Fibroblast of skin of scalp (primary cell): Measurements from ENCODE around the gene BPIFB3.

Experiments
- DNase-seq: peaks from one replicate; pipeline ENCODE4 v3.0.0-alpha.2; 2013

The BPIFB3 gene

GRCh38 chr20:33015700-33016580 is 37.8 kb upstream of the BPIFB3 start:
- no peak for DNase-seq

- DNase-seq = no peak
These were observed 37.1 kb upstream of the BPIFB3 start for GRCh38 chr20:33016581-33017109.

DNA sequence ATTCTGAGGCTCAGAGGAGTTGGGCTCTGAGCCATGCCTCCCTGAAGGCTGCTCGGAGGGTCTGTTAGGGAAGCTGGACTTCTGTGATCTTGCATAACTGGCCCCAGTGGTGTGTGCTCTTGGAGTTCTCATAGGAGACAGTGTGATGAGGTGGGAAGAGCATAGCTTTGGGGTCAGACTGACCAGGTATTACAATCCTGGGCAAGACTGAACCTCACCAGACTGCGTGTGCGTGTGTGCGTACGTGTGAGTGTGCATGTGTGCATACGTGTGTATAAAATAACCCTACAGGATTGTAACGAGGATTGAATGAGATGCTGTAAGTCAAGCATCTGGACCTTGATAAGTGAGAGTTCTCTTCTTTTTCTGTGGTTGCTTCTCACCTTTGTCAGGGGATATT is 36.2 kb upstream of the BPIFB3 start:
- DNase-seq = no peak

- DNase-seq = no peak
These were observed 35.4 kb upstream of the BPIFB3 start for GRCh38 chr20:33018169-33018931.

GRCh38 chr20:33019465-33020277 is 34.0 kb upstream of the BPIFB3 start:
- DNase-seq = no peak

DNA sequence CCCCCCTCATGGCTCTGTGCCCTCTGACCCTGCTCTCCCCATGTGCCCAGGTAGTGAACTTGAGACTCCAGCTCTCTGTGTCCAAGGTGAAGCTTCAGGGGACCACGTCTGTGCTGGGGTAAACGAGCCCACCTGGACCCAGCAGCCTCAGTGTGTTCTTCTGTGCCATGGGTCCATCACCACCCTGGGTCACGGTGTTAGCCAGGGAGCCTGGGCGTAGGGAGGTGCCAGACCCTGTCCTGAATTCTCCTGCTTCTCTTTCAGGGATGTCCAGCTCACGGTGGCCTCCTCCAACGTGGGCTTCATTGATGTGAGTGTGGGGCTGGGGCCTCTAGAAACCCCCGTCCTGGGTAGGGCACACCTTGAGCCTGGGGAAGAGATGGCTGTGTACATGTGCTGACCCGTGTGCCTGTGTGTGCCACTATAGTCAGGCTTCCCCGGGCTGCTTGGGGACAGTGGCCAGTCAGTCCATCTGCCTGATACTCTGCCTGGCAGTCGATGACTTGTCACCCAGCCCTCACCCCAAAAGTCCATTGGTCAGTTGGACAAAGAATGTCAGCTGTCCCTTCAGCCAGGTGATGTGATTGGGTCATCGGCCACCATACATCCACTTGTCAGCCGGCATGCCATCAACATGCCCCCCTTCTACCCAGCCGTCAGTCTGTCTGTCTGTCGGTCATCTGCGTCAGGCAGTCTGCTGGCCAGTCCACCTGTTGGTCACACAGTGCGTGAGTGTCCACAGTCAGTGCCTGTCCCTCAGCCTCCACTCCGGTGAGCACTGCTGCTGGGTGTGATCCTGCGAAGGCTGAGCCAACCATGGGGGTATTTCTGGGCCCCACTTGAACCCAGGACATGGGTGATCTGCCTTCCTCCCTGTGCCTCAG is 33.2 kb upstream of the BPIFB3 start:
- DNase-seq = no peak

- DNase-seq = no peak
These were observed 31.8 kb upstream of the BPIFB3 start for GRCh38 chr20:33021879-33022278.

- DNase-seq = no peak
These were observed 31.4 kb upstream of the BPIFB3 start for GRCh38 chr20:33022289-33022688.

DNA sequence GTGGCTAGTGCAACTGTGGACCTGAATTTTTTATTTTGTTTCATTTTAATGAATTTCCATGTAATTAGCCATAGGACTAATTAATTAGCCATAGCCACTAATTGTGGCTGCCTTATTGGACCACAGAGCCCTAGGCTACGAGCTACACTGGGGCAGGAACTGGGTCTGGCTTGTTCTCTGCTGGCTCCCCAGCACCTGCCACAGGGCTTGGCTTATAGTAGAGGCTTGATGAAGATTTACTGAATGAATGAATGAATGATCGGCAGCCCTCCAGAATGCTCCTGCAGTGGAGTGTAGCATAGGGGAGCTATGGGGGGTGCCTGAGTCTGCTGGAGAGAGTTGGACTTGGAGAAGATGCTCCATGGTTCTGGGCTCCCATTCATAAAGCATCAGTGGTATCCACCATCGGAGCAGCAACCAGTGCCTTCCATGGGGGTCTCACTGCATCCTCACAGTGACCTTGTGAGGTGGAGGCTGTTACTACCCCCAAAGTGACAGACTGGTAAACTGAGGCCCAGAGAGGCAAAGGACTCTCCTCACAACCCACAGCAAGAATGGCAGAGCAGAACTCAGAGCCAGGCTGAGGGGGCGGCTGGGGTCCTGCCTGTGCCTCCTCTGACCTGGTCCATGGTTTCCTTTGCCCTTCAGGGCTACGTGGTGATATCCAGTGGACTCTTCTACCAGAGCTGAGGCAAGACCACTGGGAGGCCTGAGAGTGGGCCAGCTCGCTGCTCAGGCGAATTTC is 30.8 kb upstream of the BPIFB3 start:
- DNase-seq = no peak

GRCh38 chr20:33023439-33024242 is 30.1 kb upstream of the BPIFB3 start:
- DNase-seq = no peak

DNA sequence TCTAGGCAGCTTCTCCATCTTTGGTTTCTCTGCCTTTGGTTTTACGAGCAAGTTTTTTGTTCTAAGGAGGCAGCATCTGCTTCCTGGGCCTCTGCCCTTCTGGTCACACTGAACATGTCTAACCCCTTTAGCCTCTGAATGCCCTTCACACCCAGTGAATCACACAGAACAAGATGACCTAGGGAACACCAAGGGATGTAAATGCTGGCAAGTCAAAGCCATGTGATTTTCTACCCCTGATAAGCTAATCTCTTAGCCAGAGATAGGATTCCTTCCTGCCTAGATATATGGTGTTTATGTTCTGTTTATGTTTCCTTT is 29.5 kb upstream of the BPIFB3 start:
- no peak for DNase-seq

DNA sequence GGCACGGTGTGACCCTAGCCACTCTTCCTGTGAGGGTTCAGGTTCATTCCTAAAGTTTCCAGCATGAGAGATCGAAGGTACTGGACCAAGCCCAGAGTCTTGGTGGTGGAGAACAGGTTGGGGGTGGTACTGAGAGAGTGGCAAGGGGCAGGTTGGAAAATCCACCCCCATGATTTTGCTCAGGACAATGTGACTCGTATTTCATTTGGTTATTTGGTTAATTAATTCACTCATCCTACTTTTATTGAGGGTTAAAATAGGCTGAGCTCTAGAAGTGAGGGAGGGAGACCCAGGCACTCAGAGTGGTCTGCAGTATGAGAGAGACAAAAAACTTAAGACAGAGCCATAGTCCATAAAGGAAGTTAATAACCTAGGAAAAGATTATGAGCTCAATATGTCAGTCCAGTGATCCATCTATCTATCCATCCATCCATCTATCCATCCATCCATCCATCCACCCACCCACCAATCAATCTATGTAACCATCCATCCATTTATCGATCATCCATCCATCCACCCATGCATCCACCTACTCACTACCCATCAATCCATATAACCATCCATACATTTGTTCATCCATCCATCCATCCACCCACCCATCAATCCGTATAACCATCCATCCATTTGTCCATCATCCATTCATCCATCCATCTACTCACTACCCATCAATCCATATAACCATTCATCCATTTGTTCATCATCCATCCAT is 28.9 kb upstream of the BPIFB3 start:
- no peak for DNase-seq

DNA sequence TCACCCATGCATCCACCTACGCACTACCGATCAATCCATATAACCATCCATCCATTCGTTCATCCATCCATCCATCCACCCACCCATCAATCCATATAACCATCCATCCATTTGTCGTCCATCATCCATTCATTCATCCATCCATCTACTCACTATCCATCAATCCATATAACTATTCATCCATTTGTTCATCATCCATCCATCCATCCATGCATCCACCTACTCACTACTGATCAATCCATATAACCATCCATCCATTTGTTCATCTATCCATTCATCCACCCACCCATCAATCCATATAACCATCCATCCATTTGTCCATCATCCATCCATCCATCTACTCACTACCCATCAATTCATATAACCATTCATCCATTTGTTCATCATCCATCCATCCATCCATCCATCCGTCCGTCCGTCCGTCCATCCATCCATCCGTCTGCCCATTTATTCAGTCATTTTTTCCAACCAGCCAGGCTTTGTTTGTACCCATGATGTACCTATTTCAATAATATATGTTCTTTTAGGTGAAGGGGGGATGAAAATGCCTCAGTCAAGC is 28.3 kb upstream of the BPIFB3 start:
- no peak for DNase-seq

DNA sequence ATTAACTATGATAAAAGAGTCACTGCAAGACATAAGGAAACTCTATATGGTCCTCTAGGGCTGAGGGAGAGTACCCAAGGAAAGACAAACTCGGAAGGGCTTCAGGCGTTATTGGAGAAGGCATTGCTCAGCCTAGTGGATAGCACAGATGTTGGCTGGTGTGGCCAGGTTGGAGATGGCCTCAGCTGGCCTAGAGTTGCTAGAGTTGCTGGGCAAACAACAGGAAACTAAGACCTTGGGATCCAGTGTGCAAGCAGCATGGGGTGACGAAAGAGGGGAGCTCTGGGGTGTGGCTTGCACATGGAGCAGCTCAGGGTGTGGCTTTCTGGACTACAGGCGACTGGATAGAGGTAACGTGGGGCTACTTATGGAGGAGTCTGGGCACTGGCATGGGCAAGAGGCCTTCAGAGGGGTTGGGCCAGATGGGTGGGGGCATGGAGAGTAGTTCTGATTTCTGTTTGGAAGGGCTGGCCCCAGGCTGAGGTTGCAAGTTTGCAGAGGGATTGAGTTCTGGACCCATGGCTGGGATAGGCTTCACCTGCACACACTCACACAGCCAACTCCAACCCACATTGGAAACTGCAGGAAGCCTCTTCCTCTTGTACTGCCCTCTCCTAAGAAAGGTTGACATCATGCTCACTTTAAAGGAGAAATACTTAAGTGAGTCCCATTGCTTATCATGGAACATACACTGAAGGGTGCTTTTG is 27.5 kb upstream of the BPIFB3 start:
- DNase-seq = no peak

DNA sequence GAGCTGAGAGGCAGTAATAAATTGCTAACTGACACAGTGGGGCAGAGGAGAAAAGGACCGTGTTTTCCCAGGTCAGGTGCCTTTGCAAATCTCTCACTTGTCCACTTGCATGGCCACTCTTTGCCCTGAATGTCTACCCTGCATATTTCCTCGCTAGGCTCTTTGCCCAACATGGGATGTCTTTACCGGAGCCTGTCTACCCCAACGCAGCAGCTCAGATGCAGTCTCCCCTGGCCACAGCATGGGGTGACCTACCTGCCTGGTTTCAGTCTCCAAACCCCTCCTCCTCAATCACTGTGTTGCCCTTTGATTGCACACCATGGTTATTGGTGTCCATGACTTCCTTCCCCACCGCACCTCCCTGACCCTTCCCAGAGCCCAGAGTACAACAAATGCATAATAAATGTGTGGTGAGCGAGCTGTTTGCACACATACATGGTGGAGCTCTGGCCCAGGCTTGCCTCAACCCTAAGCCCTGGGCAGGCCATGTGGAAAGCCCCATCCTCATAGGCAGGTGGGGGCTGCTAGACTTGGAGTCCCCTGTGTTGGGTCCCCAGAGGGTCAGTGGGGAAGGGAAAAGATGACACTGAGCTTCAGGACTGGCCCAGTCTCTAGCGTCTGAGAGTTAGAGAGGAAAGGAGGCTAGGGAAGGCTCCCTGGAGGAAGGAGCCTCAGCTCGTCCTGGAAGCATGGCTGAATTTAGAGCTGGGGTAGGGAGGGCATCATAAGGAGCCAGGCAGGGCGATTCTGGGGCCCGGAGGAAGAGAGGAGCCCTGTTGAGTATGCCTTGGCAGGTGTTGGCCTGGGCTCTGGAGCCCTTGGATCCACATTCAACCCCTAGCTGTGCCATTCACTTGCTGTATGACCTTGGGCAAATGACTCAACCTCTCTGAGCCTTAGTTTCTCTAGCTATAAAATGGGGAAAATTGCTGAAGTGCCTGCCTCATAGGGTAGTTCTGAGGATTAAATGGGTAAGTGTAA is 26.6 kb upstream of the BPIFB3 start:
- no peak for DNase-seq

DNA sequence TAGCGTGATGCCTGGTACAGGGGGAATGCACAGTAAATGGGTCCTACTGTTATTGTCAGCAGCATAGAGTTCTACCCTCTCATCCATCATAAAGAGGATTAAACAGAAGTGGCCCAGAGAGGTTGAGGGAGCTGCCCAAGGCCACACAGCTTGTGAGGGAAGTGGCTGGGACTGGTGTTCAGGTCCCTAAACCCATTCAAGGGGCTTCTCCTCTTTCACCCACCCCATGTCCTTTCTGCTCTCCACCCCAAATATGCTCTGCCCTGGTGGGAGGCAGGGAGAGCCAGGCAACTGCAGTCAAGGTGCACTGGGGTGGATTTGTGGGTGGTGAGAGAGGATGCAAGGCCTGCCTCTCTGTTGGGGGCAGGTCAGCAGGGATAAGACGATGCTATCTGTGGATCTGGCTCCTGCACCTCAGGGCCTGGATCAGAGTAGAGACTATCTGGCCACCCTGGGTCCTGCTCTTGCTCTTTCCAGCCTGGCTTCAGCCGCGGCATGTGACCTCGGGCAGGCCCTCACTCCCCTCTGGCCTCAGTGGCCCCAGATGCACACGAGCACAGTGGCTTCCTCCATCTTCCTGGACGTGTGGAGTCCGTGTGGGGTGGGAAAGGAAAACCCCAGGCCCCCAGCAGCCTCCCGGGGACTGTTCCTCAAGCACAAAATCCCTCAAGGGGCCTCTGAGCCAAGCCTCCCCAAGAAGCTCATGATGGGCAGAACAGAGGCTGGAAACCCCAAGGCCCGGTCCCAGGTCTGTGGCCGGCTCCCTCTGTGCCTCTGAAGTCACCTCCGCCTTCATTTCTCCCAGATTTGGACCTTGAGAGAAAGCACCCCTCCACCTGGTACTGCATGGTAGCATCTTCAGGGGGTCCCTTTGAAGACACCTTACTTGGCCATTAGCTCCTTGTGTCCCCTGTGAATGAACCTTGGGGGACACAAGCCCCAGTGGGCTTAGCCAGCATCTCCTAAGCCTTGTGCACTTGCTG is 25.6 kb upstream of the BPIFB3 start:
- DNase-seq = no peak
